SK-N-SH (cell line): ENCODE results near the gene CD72. TPM values are rescaled to one million over a fixed set of nuclear protein-coding genes. Genes with fewer than 3 reads are reported as not detected.
A peak's percentile ranks its signal among the peaks of the same experiment; 100 is the strongest.

Experiments used
- CTCF ChIA-PET: fragments of 300-600, 350-600 bp; formaldehyde crosslinking; extraction: SDS; loops from one replicate; lab custom pipeline; 2021; lab: Yijun Ruan, JAX
- POLR2A ChIA-PET: fragments of 350-600 bp; sonication (Branson Sonifier 250); formaldehyde crosslinking; extraction: SDS; loops from one replicate; lab custom pipeline; 2020; ENCODE audit warnings: antibody characterized with exemption, inconsistent platforms; lab: Yijun Ruan, JAX
- DNase-seq: peaks from one replicate; pipeline ENCODE4 v3.0.0; 2012
- H2AFZ ChIP-seq: fragments of 200-600 bp; sonication (generic); 2 replicates; pipeline ENCODE4 v1.8.1; 2016; ENCODE audit warnings: antibody characterized with exemption, mild to moderate bottlenecking, low read depth
- H3F3A ChIP-seq: fragments of 200-600 bp; sonication (generic); replicated peaks from 2 replicates; pipeline ENCODE3; 2016; ENCODE audit warnings: antibody characterized with exemption, mild to moderate bottlenecking; ENCODE audit not compliant: insufficient read depth
- H3K27ac ChIP-seq, 2 experiments: fragments of 200-500 bp in 1 of 2; fragments of 200-600 bp in 1 of 2; sonication (Bioruptor generic) in 1 of 2; sonication (generic), shearing (Covaris generic) in 1 of 2; 2 replicates each; pipeline versions ENCODE4 v1.5.1 to v1.6.1; 2014 to 2016; ENCODE audit warnings: low read depth in 2 of 2, inconsistent platforms in 1 of 2, low read length in 1 of 2, mild to moderate bottlenecking in 1 of 2, mixed read lengths in 1 of 2
- H3K27me3 ChIP-seq: fragments of 200-600 bp; sonication (generic), shearing (Covaris generic); 2 replicates; pipeline ENCODE4 v1.6.1; 2016; ENCODE audit warnings: mixed run types; ENCODE audit not compliant: insufficient read depth
- H3K36me3 ChIP-seq, 2 experiments: fragments of 200-500 bp in 1 of 2; fragments of 200-600 bp in 1 of 2; sonication (Bioruptor generic) in 1 of 2; sonication (generic) in 1 of 2; replicated peaks in 1 of 2; 2 replicates each; pipeline versions ENCODE3 to v1.5.1; 2014 to 2016; ENCODE audit warnings: low read length in 1 of 2, mild to moderate bottlenecking in 1 of 2; ENCODE audit not compliant: insufficient read depth in 2 of 2, control insufficient read depth in 1 of 2
- H3K4me1 ChIP-seq, 2 experiments: fragments of 200-500 bp in 1 of 2; fragments of 200-600 bp in 1 of 2; sonication (Bioruptor generic) in 1 of 2; sonication (generic), shearing (Covaris generic) in 1 of 2; 2 replicates each; pipeline versions ENCODE4 v1.5.1 to v1.6.1; 2014 to 2016; ENCODE audit warnings: low read depth in 1 of 2, low read length in 1 of 2, mixed run types in 1 of 2; ENCODE audit not compliant: insufficient read depth in 2 of 2, control insufficient read depth in 1 of 2
- H3K4me2 ChIP-seq: fragments of 200-600 bp; sonication (generic), shearing (Covaris generic); 2 replicates; pipeline ENCODE4 v1.6.1; 2017; ENCODE audit warnings: mixed run types
- H3K4me3 ChIP-seq, 2 experiments: fragments of 200-500 bp in 1 of 2; fragments of 200-600 bp in 1 of 2; sonication (Bioruptor generic) in 1 of 2; sonication (generic), shearing (Covaris generic) in 1 of 2; 2 replicates each; pipeline versions ENCODE4 v1.5.1 to v1.8.1; 2014 to 2016; ENCODE audit warnings: low read depth in 2 of 2, inconsistent platforms in 1 of 2, low read length in 1 of 2, mild to moderate bottlenecking in 1 of 2, mixed read lengths in 1 of 2, moderate library complexity in 1 of 2
- H3K79me2 ChIP-seq: fragments of 200-600 bp; sonication (generic); 2 replicates; pipeline ENCODE4 v1.8.1; 2017; ENCODE audit warnings: mild to moderate bottlenecking; ENCODE audit not compliant: insufficient read depth
- H3K9ac ChIP-seq: fragments of 200-600 bp; sonication (generic); 2 replicates; pipeline ENCODE4 v1.6.1; 2017; ENCODE audit warnings: mixed run types
- H3K9me2 ChIP-seq: fragments of 200-600 bp; sonication (generic); 2 replicates; pipeline ENCODE4 v1.6.1; 2017; ENCODE audit warnings: mixed run types
- H3K9me3 ChIP-seq: fragments of 200-600 bp; sonication (generic); 2 replicates; pipeline ENCODE4 v1.6.1; 2017; ENCODE audit warnings: mixed run types, mild to moderate bottlenecking, moderate library complexity
- H4K20me1 ChIP-seq: fragments of 200-600 bp; sonication (generic); 2 replicates; pipeline ENCODE4 v1.6.1; 2017; ENCODE audit warnings: mild to moderate bottlenecking, mixed run types; ENCODE audit not compliant: insufficient read depth
- CHD2 ChIP-seq: fragments of 150-350 bp; IDR thresholded peaks from 2 replicates; pipeline ENCODE4 v1.6.1; 2018; ENCODE audit warnings: low read length; ENCODE audit not compliant: partially characterized antibody
- ELF1 ChIP-seq: IDR thresholded peaks from 2 replicates; pipeline ENCODE4 v1.4.0; 2012
- FOSL2 ChIP-seq: IDR thresholded peaks from 2 replicates; pipeline ENCODE4 v1.4.0; 2012; ENCODE audit warnings: low read depth, mild to moderate bottlenecking, moderate library complexity, borderline replicate concordance
- FOXJ3 ChIP-seq: sonication (generic); formaldehyde crosslinking; IDR thresholded peaks from 2 replicates; pipeline ENCODE4 v1.5.1; 2020; ENCODE audit warnings: mild to moderate bottlenecking, missing genetic modification reagents
- FOXM1 ChIP-seq: IDR thresholded peaks from 2 replicates; pipeline ENCODE4 v1.4.0; 2012; ENCODE audit warnings: low read depth, mild to moderate bottlenecking
- GATA2 ChIP-seq: sonication (generic); formaldehyde crosslinking; IDR thresholded peaks from 2 replicates; pipeline ENCODE4 v1.5.0; 2020; ENCODE audit warnings: mild to moderate bottlenecking, missing genetic modification reagents
- MEF2A ChIP-seq: IDR thresholded peaks from 2 replicates; pipeline ENCODE4 v1.4.0; 2012; ENCODE audit warnings: low read depth, borderline replicate concordance
- MXI1 ChIP-seq: IDR thresholded peaks from 2 replicates; pipeline ENCODE4 v1.6.1; 2012; ENCODE audit warnings: mild to moderate bottlenecking, low read depth, low read length, improper control_type of control experiment
- NRF1 ChIP-seq: IDR thresholded peaks from 2 replicates; pipeline ENCODE4 v1.6.1; 2012; ENCODE audit warnings: low read depth, mild to moderate bottlenecking, low read length
- POLR2AphosphoS5 ChIP-seq: IDR thresholded peaks from 2 replicates; pipeline ENCODE4 v1.6.1; 2012; ENCODE audit warnings: low read depth, low read length
- RAD21 ChIP-seq: IDR thresholded peaks from 2 replicates; pipeline ENCODE4 v1.6.1; 2012; ENCODE audit warnings: mild to moderate bottlenecking, low read length
- RCOR1 ChIP-seq: fragments of 150-350 bp; IDR thresholded peaks from 2 replicates; pipeline ENCODE4 v1.6.1; 2017; ENCODE audit warnings: antibody characterized with exemption, low read length
- SIN3A ChIP-seq: IDR thresholded peaks from 2 replicates; pipeline ENCODE4 v1.6.1; 2012; ENCODE audit warnings: low read depth, mild to moderate bottlenecking, low read length, moderate library complexity, borderline replicate concordance
- SMC3 ChIP-seq: IDR thresholded peaks from 2 replicates; pipeline ENCODE4 v1.6.1; 2012; ENCODE audit warnings: low read depth, low read length, improper control_type of control experiment
- TCF12 ChIP-seq: IDR thresholded peaks from 2 replicates; pipeline ENCODE4 v1.4.0; 2012
- TEAD4 ChIP-seq: IDR thresholded peaks from 2 replicates; pipeline ENCODE4 v1.4.0; 2012; ENCODE audit warnings: mild to moderate bottlenecking, borderline replicate concordance; ENCODE audit not compliant: insufficient read depth
- YY1 ChIP-seq: IDR thresholded peaks from 2 replicates; pipeline ENCODE4 v1.4.0; 2012; ENCODE audit warnings: low read depth, mild to moderate bottlenecking
- WGBS: methylation state at CpG from one replicate; pipeline ENCODE4 v1.1.6; 2017; ENCODE audit warnings: low lambda C conversion rate; 5-methylcytosine and 5-hydroxymethylcytosine counted together
- polyA plus RNA-seq, 3 experiments: library from polyadenylated mRNA; depleted of rRNA; stranded (reverse); fragments of >200 nt; gene quantifications; 2 replicates each; pipeline ENCODE4 v1.2.3, GENCODE V29; 2012
- TF ChIP-seq, protein P1 (sequence below): IDR thresholded peaks from 2 replicates; pipeline ENCODE4; 2012
- TF ChIP-seq, protein P2 (sequence below): IDR thresholded peaks from 2 replicates; pipeline ENCODE4 v1.4.0; 2012; ENCODE audit warnings: low read depth, borderline replicate concordance
- TF ChIP-seq, protein P3 (sequence below): IDR thresholded peaks from 2 replicates; pipeline ENCODE4 v1.4.0; 2012; ENCODE audit warnings: low read depth, borderline replicate concordance
- TF ChIP-seq, protein P4 (sequence below): IDR thresholded peaks from 2 replicates; pipeline ENCODE4 v1.4.0; 2012; ENCODE audit warnings: low read depth

Gene CD72
- polyA plus RNA-seq, 1 of the 3 experiments (the other 2 are of a cell fraction), result 2.7 TPM

DNA sequence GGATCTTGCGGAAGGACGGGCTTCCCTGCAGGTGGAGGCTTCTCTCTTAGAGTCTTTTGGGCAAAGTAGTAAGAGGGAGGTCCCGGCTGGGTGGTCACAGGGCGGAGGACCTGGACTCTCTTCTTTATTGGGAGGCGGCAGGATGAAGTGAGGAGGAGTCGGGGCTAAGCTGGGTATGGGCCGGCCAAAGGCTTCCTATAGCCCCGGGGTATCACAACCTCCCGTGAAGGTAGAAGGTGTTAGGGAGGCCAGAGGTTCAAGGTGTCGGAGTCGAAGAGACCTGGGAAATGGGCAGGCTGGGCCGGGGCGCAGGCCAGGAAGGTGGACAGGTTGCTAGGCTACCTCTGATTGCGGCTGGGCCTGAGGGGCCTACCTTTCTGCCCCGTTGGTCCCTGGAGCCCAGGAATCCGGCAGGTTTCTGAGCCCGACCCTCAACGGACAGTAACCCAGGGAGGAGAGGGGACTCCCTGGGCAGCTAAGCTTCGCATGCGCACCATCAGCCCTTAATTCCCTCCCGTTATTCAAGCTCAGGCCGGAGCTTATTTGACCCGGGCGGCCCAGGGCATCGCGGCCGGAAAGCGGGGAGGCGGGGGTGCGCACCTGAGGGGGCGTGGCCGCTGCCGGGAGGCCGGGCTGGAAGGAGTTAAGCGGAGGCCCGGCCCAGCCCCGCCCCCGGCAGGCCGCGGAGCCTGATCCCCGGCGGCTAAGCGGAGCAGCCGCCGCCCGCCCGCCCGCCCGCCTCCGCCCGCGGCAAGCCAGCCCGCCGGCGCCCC is 13.4 kb downstream of the CD72 start, which contains the start of gene TESK1:
Gene TESK1 (plus strand): TSS at position 685 of the 773 bp plus-strand sequence. CDS start 358 bp downstream, outside the sequence.
- H3K36me3 ChIP-seq, result peaks cover 7 to 21% of the 10 kb centered on the region in 2 experiments
- ChIA-PET CTCF (interaction anchor here (0.6 to 2.0 kb wide), 9 partner anchors 9 to 127 kb away, joined by 3 to 6 read pairs (median 4); partner anchors contain the start of genes CREB3 and TLN1), POLR2A (no interaction called here)
- H3K27me3 ChIP-seq, result no peaks in the 10 kb centered on the region
- H4K20me1 ChIP-seq, result peaks cover 11% of the 10 kb centered on the region
- H3K4me2 ChIP-seq, result peak within 1 kb of the TSS; percentile 96
- DNase-seq, result peak; percentile 90
- H3K79me2 ChIP-seq, result peaks cover 22% of the 10 kb centered on the region
- H3K9me3 ChIP-seq, result no peaks in the 10 kb centered on the region
- peak within 1 kb of the TSS; percentile 99 for H2AFZ ChIP-seq
- peak within 1 kb of the TSS; percentile 77 to 83 for H3K27ac ChIP-seq
- 0% methylated on average over 14 of the region's 55 CpGs for WGBS
- TF ChIP-seq TCF12 (no peak), TEAD4 (no peak), NRF1 (0 out of 2 replicates have a peak, but pooled peaks have one; percentile 21), POLR2AphosphoS5 (no peak)
- H3K9ac ChIP-seq, result peak within 1 kb of the TSS; percentile 75
- H3K4me3 ChIP-seq, result peak within 1 kb of the TSS; percentile 71 to 79
- no peaks in the 10 kb centered on the region for H3K9me2 ChIP-seq
- H3K4me1 ChIP-seq, result peaks cover 14 to 21% of the 10 kb centered on the region in 2 experiments; a peak in 1 of 4 replicates
- peaks cover 20% of the 10 kb centered on the region for H3F3A ChIP-seq

DNA sequence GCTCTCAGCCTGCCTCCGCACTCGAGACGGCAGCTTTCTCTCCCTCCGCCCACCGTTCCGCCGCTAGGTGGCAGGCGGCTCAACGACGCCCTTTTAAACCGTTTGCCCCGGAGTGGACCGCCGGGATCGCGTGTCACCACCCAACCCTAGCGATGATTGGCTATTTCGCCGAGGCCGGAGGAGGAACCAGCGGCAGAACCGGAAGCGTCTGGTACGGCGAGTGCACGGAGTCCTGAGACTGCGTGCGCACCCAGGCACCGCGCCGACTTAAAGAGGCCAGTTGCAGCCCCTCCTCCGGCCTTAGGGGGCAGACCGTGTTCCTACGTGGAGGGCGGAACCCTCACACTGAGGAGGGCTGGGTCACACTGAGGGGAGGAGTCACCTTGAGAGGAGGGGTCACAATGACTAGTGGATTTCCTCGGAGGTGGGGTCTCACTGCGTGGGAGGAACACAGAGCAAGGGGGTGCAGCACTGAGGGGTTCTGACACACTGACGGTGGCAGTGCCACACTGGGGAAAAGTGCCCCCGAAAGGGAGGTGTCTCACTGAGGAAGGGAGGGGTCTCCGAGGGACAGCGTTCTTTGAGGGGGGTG is 14.1 kb downstream of the CD72 start:
- 0% methylated on average over 23 of the region's 41 CpGs for WGBS
- Histone ChIP-seq H3K4me1 (peaks cover 14 to 21% of the 10 kb centered on the region in 2 experiments; a peak in 1 of 4 replicates), H3K9ac (peak overlapping the region; percentile 49), H4K20me1 (peaks cover 11% of the 10 kb centered on the region), H3K27me3 (no peaks in the 10 kb centered on the region), H3K27ac (peak overlapping the region; percentile 77 to 93), H3K79me2 (peaks cover 22% of the 10 kb centered on the region), H3K9me2 (no peaks in the 10 kb centered on the region), H3F3A (peaks cover 20% of the 10 kb centered on the region), H3K9me3 (no peaks in the 10 kb centered on the region), H3K4me2 (peak overlapping the region; percentile 96), H3K36me3 (peaks cover 7 to 14% of the 10 kb centered on the region in 2 experiments), H2AFZ (peak overlapping the region; percentile 99), H3K4me3 (peak overlapping the region; percentile 70 to 79)
- CTCF ChIA-PET, result interaction anchor here (0.6 to 2.0 kb wide), 31 partner anchors 9 to 513 kb away, joined by 3 to 10 read pairs (median 3); partner anchors contain the start of genes ARHGEF39, CCDC107, CREB3 and RMRP
- peak; percentile 97 for DNase-seq
- POLR2A ChIA-PET, result interaction anchor here (0.5 to 0.6 kb wide), 2 partner anchors 12 to 442 kb away, joined by 3 read pairs; no protein-coding TSS in a partner anchor
- TF ChIP-seq, protein P1, sequence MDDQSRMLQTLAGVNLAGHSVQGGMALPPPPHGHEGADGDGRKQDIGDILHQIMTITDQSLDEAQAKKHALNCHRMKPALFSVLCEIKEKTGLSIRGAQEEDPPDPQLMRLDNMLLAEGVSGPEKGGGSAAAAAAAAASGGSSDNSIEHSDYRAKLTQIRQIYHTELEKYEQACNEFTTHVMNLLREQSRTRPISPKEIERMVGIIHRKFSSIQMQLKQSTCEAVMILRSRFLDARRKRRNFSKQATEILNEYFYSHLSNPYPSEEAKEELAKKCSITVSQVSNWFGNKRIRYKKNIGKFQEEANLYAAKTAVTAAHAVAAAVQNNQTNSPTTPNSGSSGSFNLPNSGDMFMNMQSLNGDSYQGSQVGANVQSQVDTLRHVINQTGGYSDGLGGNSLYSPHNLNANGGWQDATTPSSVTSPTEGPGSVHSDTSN, result 0 out of 2 replicates have a peak, but pooled peaks have one; percentile 20
- TF ChIP-seq TEAD4 (no peak), YY1 (no peak), FOXM1 (no peak), SMC3 (peak; percentile 46), MEF2A (no peak), FOXJ3 (CRISPR knock-in tag) (0 out of 2 replicates have a peak, but pooled peaks have one; percentile 18), ELF1 (peak; percentile 93), POLR2AphosphoS5 (peak; percentile 85), MXI1 (peak; percentile 65; the same call in 1 of the 2 replicates), RAD21 (peak; percentile 60), SIN3A (0 out of 2 replicates have a peak, but pooled peaks have one; percentile 56), RCOR1 (no peak; the same call in 1 of the 2 replicates), CHD2 (peak; percentile 70), FOSL2 (no peak), GATA2 (CRISPR knock-in tag) (no peak), TCF12 (peak; percentile 23; the same call in 1 of the 2 replicates)
- TF ChIP-seq, protein P2, sequence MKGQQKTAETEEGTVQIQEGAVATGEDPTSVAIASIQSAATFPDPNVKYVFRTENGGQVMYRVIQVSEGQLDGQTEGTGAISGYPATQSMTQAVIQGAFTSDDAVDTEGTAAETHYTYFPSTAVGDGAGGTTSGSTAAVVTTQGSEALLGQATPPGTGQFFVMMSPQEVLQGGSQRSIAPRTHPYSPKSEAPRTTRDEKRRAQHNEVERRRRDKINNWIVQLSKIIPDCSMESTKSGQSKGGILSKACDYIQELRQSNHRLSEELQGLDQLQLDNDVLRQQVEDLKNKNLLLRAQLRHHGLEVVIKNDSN, result no peak
- TF ChIP-seq, protein P3, sequence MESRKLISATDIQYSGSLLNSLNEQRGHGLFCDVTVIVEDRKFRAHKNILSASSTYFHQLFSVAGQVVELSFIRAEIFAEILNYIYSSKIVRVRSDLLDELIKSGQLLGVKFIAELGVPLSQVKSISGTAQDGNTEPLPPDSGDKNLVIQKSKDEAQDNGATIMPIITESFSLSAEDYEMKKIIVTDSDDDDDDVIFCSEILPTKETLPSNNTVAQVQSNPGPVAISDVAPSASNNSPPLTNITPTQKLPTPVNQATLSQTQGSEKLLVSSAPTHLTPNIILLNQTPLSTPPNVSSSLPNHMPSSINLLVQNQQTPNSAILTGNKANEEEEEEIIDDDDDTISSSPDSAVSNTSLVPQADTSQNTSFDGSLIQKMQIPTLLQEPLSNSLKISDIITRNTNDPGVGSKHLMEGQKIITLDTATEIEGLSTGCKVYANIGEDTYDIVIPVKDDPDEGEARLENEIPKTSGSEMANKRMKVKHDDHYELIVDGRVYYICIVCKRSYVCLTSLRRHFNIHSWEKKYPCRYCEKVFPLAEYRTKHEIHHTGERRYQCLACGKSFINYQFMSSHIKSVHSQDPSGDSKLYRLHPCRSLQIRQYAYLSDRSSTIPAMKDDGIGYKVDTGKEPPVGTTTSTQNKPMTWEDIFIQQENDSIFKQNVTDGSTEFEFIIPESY, result no peak; the same call in 1 of the 2 replicates
- TF ChIP-seq, protein P4, sequence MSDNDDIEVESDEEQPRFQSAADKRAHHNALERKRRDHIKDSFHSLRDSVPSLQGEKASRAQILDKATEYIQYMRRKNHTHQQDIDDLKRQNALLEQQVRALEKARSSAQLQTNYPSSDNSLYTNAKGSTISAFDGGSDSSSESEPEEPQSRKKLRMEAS, result peak; percentile 93
